MCF 10A (cell line): ENCODE measurements around the gene FAM81A. TPM values are rescaled to one million over a fixed set of nuclear protein-coding genes. Genes with fewer than 3 reads are reported as not detected.

Source experiments
- BruUV-seq: library from RNA; stranded (reverse); fragments of 400-500 nt; replicated peaks from 2 replicates; lab custom pipeline; 2021; lab: Mats Ljungman, UMichigan
- CTCF ChIA-PET: fragments of 300-600 bp; sonication (Branson Sonifier 250); formaldehyde crosslinking; extraction: SDS; loops from one replicate; lab custom pipeline; 2021; ENCODE audit warnings: antibody characterized with exemption, inconsistent platforms; lab: Yijun Ruan, JAX
- POLR2A ChIA-PET: fragments of 300-600, 350-650 bp; sonication (Branson Sonifier 250); formaldehyde crosslinking; extraction: SDS; loops from one replicate; lab custom pipeline; 2020; ENCODE audit warnings: antibody characterized with exemption, inconsistent platforms; lab: Yijun Ruan, JAX
- DNase-seq: peaks from one replicate; pipeline ENCODE4 v3.0.0-alpha.2; 2018; ENCODE audit not compliant: unreplicated experiment
- H3K27ac Mint-ChIP-seq: one replicate; pipeline ENCODE4 v1.8.0; 2022; ENCODE audit warnings: mild to moderate bottlenecking, low read depth, mixed read lengths; ENCODE audit not compliant: unreplicated experiment
- H3K27me3 Mint-ChIP-seq: one replicate; pipeline ENCODE4 v1.8.0; 2022; ENCODE audit warnings: mixed read lengths; ENCODE audit not compliant: insufficient read depth, unreplicated experiment
- H3K36me3 Mint-ChIP-seq: one replicate; pipeline ENCODE4 v1.8.0; 2022; ENCODE audit warnings: mild to moderate bottlenecking, moderate library complexity, mixed read lengths; ENCODE audit not compliant: insufficient read depth, unreplicated experiment
- H3K4me1 Mint-ChIP-seq: one replicate; pipeline ENCODE4 v1.8.0; 2022; ENCODE audit warnings: mixed read lengths; ENCODE audit not compliant: insufficient read depth, unreplicated experiment
- H3K4me3 Mint-ChIP-seq: one replicate; pipeline ENCODE4 v1.8.0; 2022; ENCODE audit warnings: mild to moderate bottlenecking, moderate library complexity, mixed read lengths; ENCODE audit not compliant: unreplicated experiment
- H3K9me3 Mint-ChIP-seq: one replicate; pipeline ENCODE4 v1.8.0; 2022; ENCODE audit warnings: mixed read lengths; ENCODE audit not compliant: unreplicated experiment
- intact Hi-C: fragments of 100-400 bp; cut with micrococcal nuclease; formaldehyde crosslinking; loops from 2 replicates; pipeline ENCODE4 v1.14.1; 2022
- total RNA-seq: library from RNA; stranded (reverse); gene quantifications from 2 replicates; pipeline ENCODE4 v1.2.3, GENCODE V29; 2022
- TF ChIP-seq, protein P1 (sequence below): fragments of 200-600 bp; IDR thresholded peaks from one replicate; pipeline ENCODE4 v1.8.0; 2022; ENCODE audit warnings: antibody characterized with exemption, mild to moderate bottlenecking; ENCODE audit not compliant: unreplicated experiment

The FAM81A gene
- total RNA-seq, 1 experiment from 2014 or later: 1.1 TPM

DNA sequence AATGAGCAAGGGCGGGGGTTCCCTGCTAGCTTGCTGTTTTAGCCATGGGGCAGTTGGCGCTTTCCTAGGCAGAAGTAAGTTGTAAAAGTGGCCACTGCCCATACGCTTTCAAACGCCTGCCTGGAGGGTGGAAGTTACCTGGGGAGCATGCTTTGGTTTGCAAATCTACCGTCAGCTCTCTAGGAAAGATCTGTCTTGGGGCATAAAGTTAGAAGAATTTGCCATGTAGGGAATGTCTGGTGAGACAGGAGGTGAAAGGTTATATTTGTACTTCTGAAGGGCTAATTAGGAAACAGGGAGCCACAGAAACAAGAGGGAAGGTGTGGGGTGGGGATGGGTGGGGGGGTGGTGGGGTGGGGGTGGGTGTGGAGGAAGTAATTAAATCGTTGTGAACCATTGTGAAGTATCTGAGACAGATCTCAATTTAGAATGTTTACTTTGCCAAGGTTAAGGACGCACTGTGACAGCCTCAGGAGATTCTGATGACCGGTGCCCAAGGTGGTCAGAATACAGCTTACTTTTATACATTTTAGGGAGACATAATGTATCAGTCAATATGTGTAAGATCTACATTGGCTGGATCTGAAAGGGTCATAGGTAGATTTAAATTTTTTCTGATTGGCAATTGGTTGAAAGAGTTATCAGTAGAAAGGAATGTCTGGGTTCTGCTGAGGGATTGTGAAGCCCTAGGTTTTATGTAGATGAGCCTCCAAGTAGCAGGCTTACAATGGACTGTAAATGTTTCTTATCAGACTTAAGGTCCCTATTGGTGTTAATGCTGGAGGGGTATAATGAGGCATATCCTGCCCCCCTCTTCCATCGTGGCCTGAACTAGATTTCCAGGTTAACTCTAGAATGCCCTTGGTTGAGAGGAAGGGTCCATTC is 111.6 kb downstream of the FAM81A start:
- TF ChIP-seq, protein P1, sequence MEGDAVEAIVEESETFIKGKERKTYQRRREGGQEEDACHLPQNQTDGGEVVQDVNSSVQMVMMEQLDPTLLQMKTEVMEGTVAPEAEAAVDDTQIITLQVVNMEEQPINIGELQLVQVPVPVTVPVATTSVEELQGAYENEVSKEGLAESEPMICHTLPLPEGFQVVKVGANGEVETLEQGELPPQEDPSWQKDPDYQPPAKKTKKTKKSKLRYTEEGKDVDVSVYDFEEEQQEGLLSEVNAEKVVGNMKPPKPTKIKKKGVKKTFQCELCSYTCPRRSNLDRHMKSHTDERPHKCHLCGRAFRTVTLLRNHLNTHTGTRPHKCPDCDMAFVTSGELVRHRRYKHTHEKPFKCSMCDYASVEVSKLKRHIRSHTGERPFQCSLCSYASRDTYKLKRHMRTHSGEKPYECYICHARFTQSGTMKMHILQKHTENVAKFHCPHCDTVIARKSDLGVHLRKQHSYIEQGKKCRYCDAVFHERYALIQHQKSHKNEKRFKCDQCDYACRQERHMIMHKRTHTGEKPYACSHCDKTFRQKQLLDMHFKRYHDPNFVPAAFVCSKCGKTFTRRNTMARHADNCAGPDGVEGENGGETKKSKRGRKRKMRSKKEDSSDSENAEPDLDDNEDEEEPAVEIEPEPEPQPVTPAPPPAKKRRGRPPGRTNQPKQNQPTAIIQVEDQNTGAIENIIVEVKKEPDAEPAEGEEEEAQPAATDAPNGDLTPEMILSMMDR: no peak
- CTCF ChIA-PET: interaction anchor here (1.0 to 4.4 kb wide), 4 partner anchors 10 to 21 kb away, joined by 3 to 18 read pairs (median 4); no protein-coding TSS in a partner anchor
- no peaks in the 10 kb centered on the region for H3K27me3 Mint-ChIP-seq
- DNase-seq: no peak
- H3K27ac Mint-ChIP-seq: no peak overlapping the region
- peaks cover 15% of the 10 kb centered on the region for H3K4me1 Mint-ChIP-seq
- POLR2A ChIA-PET: interaction anchor here (0.6 kb wide), 1 partner anchor 87 kb away, joined by 3 read pairs; no protein-coding TSS in a partner anchor
- intact Hi-C loops: no loop called here
- no peaks in the 10 kb centered on the region for H3K9me3 Mint-ChIP-seq
- H3K36me3 Mint-ChIP-seq: no peaks in the 10 kb centered on the region
- H3K4me3 Mint-ChIP-seq: no peak overlapping the region
- BruUV-seq: no TSS peak

GRCh38 chr15:59550530-59550929 is 112.5 kb downstream of the FAM81A start:
- peaks cover 21% of the 10 kb centered on the region for H3K4me1 Mint-ChIP-seq
- intact Hi-C loops: no loop called here
- no peak overlapping the region for H3K4me3 Mint-ChIP-seq
- H3K9me3 Mint-ChIP-seq: no peaks in the 10 kb centered on the region
- TF ChIP-seq, protein P1: no peak
- no peak overlapping the region for H3K27ac Mint-ChIP-seq
- no peak for DNase-seq
- BruUV-seq: no TSS peak
- H3K36me3 Mint-ChIP-seq: no peaks in the 10 kb centered on the region
- ChIA-PET CTCF (interaction anchor here (0.7 to 4.4 kb wide), 3 partner anchors 9 to 472 kb away, joined by 3 to 18 read pairs (median 3); no protein-coding TSS in a partner anchor), POLR2A (interaction anchor here (0.6 to 1.0 kb wide), 4 partner anchors 64 to 426 kb away, joined by 3 read pairs; no protein-coding TSS in a partner anchor)
- H3K27me3 Mint-ChIP-seq: no peaks in the 10 kb centered on the region

DNA sequence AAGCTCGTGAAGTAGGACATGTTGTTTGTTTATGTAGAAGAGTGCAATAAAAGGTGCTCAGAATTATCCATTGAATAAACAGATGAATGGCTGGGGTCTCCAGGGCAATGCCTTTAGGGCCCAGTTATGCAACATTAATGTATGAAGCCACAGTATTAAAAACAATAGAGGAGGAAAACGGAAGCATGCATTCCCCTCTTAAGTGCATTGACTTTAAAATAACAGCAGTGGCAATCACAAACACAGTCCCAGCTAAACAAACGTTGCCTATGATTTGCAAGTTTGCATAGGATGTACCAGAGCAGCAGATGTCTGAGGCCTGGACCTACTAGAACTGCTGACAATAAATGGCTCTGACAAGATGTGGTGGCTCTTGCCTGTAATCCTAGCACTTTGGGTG is 113.0 kb downstream of the FAM81A start:
- H3K27ac Mint-ChIP-seq: no peak overlapping the region
- intact Hi-C loops: no loop called here
- POLR2A ChIA-PET: interaction anchor here (0.6 to 1.0 kb wide), 3 partner anchors 63 to 427 kb away, joined by 3 read pairs; no protein-coding TSS in a partner anchor
- BruUV-seq: no TSS peak
- H3K4me3 Mint-ChIP-seq: no peak overlapping the region
- no peaks in the 10 kb centered on the region for H3K27me3 Mint-ChIP-seq
- no peaks in the 10 kb centered on the region for H3K9me3 Mint-ChIP-seq
- CTCF ChIA-PET: interaction anchor here (0.7 to 4.4 kb wide), 3 partner anchors 9 to 472 kb away, joined by 3 to 18 read pairs (median 3); no protein-coding TSS in a partner anchor
- H3K36me3 Mint-ChIP-seq: no peaks in the 10 kb centered on the region
- no peak for DNase-seq
- H3K4me1 Mint-ChIP-seq: peaks cover 26% of the 10 kb centered on the region
- TF ChIP-seq, protein P1: no peak
